Breast epithelium (tissue), 4 donors: ENCODE results near the gene LRP2. TPM values are rescaled to one million over a fixed set of nuclear protein-coding genes. Genes with fewer than 3 reads are reported as not detected.

ENCODE experiments used
- DNase-seq, 2 donors: peaks; one replicate each; pipeline ENCODE4 v3.0.0-alpha.2; 2019; ENCODE audit warnings: low spot score in 2 of 2
- H3K27ac ChIP-seq, 2 donors: fragments of 200-600 bp; sonication (generic) in 1 of 2; one replicate each; pipeline ENCODE4 v1.5.1; 2016 to 2019; ENCODE audit warnings: mild to moderate bottlenecking in 1 of 2
- H3K27me3 ChIP-seq, 2 donors: fragments of 200-600 bp; sonication (generic) in 1 of 2; one replicate each; pipeline versions ENCODE4 v1.5.1 to v1.6.0; 2017 to 2019; ENCODE audit warnings: control low read depth in 1 of 2, mild to moderate bottlenecking in 1 of 2
- H3K36me3 ChIP-seq: fragments of 200-600 bp; one replicate; pipeline ENCODE4 v1.5.1; 2019
- H3K4me1 ChIP-seq, 2 donors: fragments of 200-600 bp; sonication (generic); one replicate each; pipeline ENCODE4 v1.5.1; 2016 to 2019; ENCODE audit warnings: control low read depth in 1 of 2
- H3K4me3 ChIP-seq, 3 donors: fragments of 200-600 bp; sonication (generic); 1 replicate in 2 of 3; 2 replicates in 1 of 3; pipeline ENCODE4 v1.5.1; 2016 to 2019; ENCODE audit warnings: mild to moderate bottlenecking in 3 of 3, moderate library complexity in 2 of 3
- H3K9me3 ChIP-seq, 2 donors: fragments of 200-600 bp; sonication (generic) in 1 of 2; one replicate each; pipeline ENCODE4 v1.5.1; 2016 to 2019; ENCODE audit warnings: control low read depth in 1 of 2
- CTCF ChIP-seq, 3 donors: fragments of 450-650 bp; IDR thresholded peaks; one replicate each; pipeline ENCODE4 v1.5.1; 2016 to 2017; ENCODE audit warnings: antibody characterized with exemption in 3 of 3, mild to moderate bottlenecking in 3 of 3, moderate library complexity in 3 of 3
- POLR2A ChIP-seq: fragments of 450-650 bp; IDR thresholded peaks from one replicate; pipeline ENCODE4 v1.6.1; 2016; ENCODE audit warnings: antibody characterized with exemption, mild to moderate bottlenecking, moderate library complexity
- POLR2AphosphoS5 ChIP-seq, 3 donors: sonication (generic); formaldehyde crosslinking; IDR thresholded peaks; one replicate each; pipeline ENCODE4 v1.6.1; 2017; ENCODE audit warnings: antibody characterized with exemption in 3 of 3
- intact Hi-C: fragments of 100-400 bp; cut with DNase I; formaldehyde crosslinking; loops from one replicate; pipeline ENCODE4 v1.15.1; 2023; ENCODE audit warnings: low total_unique reads
- total RNA-seq, 3 donors: library from RNA; depleted of rRNA; stranded (reverse); fragments of >200 nt; gene quantifications; one replicate each; pipeline ENCODE4 v1.1.0, GENCODE V29; 2016

The LRP2 gene
- total RNA-seq, 3 donors from 2014 or later = under 0.01 to 60.4 (median 19.7) TPM

GRCh38 chr2:169349535-169349934, 12.8 kb downstream of the LRP2 start:
- Histone ChIP-seq H3K4me1 (no peaks in the 10 kb centered on the region), H3K9me3 (no peaks in the 10 kb centered on the region), H3K27ac (no peak overlapping the region), H3K36me3 (no peaks in the 10 kb centered on the region), H3K27me3 (no peaks in the 10 kb centered on the region), H3K4me3 (no peak overlapping the region)
- DNase-seq = no peak
- TF ChIP-seq POLR2AphosphoS5 (IDR thresholded peaks at IDR 0.05) = no peak
- TF ChIP-seq POLR2A = no peak
- no peak for TF ChIP-seq CTCF (IDR thresholded peaks at IDR 0.05)
- intact Hi-C loops = no loop called here

GRCh38 chr2:169348321-169349024, 13.9 kb downstream of the LRP2 start:
- no peaks in the 10 kb centered on the region for H3K27me3 ChIP-seq
- no peak overlapping the region for H3K27ac ChIP-seq
- intact Hi-C loops = no loop called here
- no peak for DNase-seq
- no peaks in the 10 kb centered on the region for H3K36me3 ChIP-seq
- H3K4me3 ChIP-seq = no peak overlapping the region
- TF ChIP-seq CTCF (IDR thresholded peaks at IDR 0.05) = no peak
- no peak for TF ChIP-seq POLR2A
- TF ChIP-seq POLR2AphosphoS5 (IDR thresholded peaks at IDR 0.05) = no peak
- H3K4me1 ChIP-seq = no peaks in the 10 kb centered on the region
- no peaks in the 10 kb centered on the region for H3K9me3 ChIP-seq

GRCh38 chr2:169345486-169346437, 16.6 kb downstream of the LRP2 start:
- H3K4me3 ChIP-seq = no peak overlapping the region
- intact Hi-C loops = no loop called here
- no peaks in the 10 kb centered on the region for H3K36me3 ChIP-seq
- H3K4me1 ChIP-seq = no peaks in the 10 kb centered on the region
- no peak for TF ChIP-seq CTCF (IDR thresholded peaks at IDR 0.05)
- TF ChIP-seq POLR2A = no peak
- TF ChIP-seq POLR2AphosphoS5 (IDR thresholded peaks at IDR 0.05) = no peak
- no peaks in the 10 kb centered on the region for H3K27me3 ChIP-seq
- H3K27ac ChIP-seq = peak overlapping the region in 1 of 2 donors; percentile 1
- DNase-seq = no peak
- no peaks in the 10 kb centered on the region for H3K9me3 ChIP-seq

- H3K4me3 ChIP-seq = no peak overlapping the region
- TF ChIP-seq POLR2A = no peak
- no peak for TF ChIP-seq CTCF (IDR thresholded peaks at IDR 0.05)
- no peak for TF ChIP-seq POLR2AphosphoS5 (IDR thresholded peaks at IDR 0.05)
- no peaks in the 10 kb centered on the region for H3K27me3 ChIP-seq
- no peaks in the 10 kb centered on the region for H3K36me3 ChIP-seq
- no peaks in the 10 kb centered on the region for H3K9me3 ChIP-seq
- DNase-seq = no peak
- H3K27ac ChIP-seq = no peak overlapping the region
- intact Hi-C loops = no loop called here
- H3K4me1 ChIP-seq = no peaks in the 10 kb centered on the region
These were observed 17.4 kb downstream of the LRP2 start for GRCh38 chr2:169344736-169345485.
